Measurements from ENCODE around the gene MYOD1.

Gene MYOD1

DNA sequence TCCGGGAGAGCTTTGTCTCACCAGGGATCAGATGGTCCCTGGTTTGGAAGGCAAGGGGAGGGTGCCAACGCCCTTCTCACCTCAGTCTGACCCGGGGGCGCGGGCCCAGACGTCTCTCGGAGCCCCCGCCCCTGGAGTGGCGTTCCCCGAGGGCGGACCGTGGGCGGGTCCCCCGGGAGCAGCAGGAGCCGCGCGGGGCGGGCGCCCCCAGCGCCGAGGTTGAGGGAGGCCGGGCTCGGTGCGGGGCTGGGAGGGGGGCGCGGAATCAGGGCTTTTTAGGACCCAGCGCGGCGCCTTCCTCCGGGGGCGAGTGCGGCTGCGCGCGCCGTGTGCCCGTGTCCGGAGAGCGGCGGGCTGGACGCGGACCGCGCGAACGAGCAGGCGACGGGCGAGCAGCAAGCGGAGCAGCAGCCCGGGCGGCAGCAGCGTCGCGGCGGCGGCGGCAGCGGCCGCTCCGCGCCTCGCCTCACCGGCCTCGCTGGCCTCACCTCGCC is 15.1 kb downstream of the MYOD1 start, which contains the start of gene KCNC1:
Gene KCNC1 (plus strand): TSS at position 364 of the 494 bp plus-strand sequence. CDS start 1,222 bp downstream, outside the sequence.
- no peak within 1 kb of the TSS; the same call in 1 of the 2 replicates for H3K4me3 ChIP-seq (ENCODE audit: low read depth, low read length)
- TF ChIP-seq, protein P1, sequence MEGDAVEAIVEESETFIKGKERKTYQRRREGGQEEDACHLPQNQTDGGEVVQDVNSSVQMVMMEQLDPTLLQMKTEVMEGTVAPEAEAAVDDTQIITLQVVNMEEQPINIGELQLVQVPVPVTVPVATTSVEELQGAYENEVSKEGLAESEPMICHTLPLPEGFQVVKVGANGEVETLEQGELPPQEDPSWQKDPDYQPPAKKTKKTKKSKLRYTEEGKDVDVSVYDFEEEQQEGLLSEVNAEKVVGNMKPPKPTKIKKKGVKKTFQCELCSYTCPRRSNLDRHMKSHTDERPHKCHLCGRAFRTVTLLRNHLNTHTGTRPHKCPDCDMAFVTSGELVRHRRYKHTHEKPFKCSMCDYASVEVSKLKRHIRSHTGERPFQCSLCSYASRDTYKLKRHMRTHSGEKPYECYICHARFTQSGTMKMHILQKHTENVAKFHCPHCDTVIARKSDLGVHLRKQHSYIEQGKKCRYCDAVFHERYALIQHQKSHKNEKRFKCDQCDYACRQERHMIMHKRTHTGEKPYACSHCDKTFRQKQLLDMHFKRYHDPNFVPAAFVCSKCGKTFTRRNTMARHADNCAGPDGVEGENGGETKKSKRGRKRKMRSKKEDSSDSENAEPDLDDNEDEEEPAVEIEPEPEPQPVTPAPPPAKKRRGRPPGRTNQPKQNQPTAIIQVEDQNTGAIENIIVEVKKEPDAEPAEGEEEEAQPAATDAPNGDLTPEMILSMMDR (IDR thresholded peaks at IDR 0.05; ENCODE audit: low read depth, low read length, missing control alignments): no peak
- no peak for DNase-seq (ENCODE audit: low read depth)

DNA sequence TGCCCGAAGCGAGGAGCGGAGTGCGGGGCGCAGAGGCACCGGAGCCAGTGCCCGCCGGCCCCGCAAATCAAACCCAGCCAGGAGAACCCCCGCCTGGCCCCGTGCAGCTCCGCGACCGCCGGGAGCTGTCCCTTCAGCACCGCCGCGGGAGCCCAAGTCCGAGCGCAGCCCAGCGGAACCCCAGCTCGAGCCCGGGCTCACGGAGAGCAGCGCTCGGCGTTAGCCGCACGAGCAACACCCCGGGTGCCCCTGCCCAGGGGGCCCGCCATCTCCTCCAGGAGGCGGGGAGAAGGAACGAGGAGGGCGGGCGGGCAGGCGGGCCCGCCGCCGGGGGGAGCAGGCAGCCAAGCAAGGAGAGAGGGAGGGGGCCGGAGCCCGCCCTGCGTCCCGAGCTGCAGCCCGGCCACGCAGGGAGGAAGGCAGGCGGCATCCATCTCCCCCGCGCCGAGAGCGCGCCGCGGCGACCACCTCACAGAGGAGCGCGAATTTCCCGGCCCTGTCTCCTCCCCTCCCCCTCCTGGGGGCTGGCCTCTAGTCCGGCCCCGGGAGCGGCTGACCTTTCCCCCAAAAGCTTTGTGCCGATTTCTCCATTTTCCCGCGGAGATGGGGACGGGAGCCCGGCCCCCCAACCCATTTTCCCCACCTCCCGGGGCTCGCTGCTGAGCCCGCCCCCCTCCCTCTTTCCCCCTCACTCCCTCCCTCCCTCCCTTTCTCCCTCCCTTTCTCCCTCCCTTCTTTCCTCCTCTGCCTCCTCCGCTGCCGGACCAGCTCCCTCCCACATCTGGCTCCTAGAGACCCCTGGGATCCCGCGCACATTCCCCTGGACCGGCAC is 15.8 kb downstream of the MYOD1 start:
- no peak for DNase-seq (ENCODE audit: low read depth)
- H3K4me3 ChIP-seq (ENCODE audit: low read depth, low read length): no peak overlapping the region; the same call in 1 of the 2 replicates
- TF ChIP-seq, protein P1 (IDR thresholded peaks at IDR 0.05; ENCODE audit: low read depth, low read length, missing control alignments): no peak

DNA sequence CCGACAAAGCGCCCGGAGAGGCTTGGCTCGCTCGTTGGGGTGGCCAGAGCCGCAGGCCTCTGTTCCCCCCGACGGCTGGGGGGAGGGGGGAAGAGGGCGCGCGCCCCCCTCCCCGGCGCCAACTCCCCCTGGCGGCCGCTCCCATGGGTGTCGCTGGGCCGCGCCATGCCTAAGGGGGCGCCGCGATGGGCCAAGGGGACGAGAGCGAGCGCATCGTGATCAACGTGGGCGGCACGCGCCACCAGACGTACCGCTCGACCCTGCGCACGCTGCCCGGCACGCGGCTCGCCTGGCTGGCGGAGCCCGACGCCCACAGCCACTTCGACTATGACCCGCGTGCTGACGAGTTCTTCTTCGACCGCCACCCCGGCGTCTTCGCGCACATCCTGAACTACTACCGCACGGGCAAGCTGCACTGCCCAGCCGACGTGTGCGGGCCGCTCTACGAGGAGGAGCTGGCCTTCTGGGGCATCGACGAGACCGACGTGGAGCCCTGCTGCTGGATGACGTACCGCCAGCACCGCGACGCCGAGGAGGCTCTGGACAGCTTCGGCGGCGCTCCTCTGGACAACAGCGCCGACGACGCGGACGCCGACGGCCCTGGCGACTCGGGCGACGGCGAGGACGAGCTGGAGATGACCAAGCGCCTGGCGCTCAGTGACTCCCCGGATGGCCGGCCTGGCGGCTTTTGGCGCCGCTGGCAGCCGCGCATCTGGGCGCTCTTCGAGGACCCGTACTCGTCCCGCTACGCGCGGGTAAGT is 16.6 kb downstream of the MYOD1 start:
- TF ChIP-seq, protein P1 (IDR thresholded peaks at IDR 0.05; ENCODE audit: low read depth, low read length, missing control alignments): no peak
- DNase-seq (ENCODE audit: low read depth): no peak
- no peak overlapping the region for H3K4me3 ChIP-seq (ENCODE audit: low read depth, low read length)

DNA sequence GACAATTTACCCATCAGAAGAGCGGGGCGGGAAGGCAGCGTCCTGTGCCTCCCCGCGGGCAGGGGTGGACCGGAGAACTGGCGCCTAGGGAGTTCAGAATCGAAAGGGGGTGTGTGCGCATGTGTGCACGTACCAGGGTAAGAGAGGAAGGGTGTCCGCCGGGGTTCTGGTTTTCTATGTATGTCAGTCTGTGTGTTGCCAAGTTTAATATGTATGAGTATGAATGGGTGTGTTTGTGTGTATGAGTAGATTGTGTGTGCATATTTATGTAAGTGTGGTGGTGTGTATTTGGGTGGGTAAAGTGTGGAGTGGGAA is 17.2 kb downstream of the MYOD1 start:
- H3K4me3 ChIP-seq (ENCODE audit: low read depth, low read length): no peak overlapping the region
- TF ChIP-seq, protein P1 (IDR thresholded peaks at IDR 0.05; ENCODE audit: low read depth, low read length, missing control alignments): no peak
- no peak for DNase-seq (ENCODE audit: low read depth)

DNA sequence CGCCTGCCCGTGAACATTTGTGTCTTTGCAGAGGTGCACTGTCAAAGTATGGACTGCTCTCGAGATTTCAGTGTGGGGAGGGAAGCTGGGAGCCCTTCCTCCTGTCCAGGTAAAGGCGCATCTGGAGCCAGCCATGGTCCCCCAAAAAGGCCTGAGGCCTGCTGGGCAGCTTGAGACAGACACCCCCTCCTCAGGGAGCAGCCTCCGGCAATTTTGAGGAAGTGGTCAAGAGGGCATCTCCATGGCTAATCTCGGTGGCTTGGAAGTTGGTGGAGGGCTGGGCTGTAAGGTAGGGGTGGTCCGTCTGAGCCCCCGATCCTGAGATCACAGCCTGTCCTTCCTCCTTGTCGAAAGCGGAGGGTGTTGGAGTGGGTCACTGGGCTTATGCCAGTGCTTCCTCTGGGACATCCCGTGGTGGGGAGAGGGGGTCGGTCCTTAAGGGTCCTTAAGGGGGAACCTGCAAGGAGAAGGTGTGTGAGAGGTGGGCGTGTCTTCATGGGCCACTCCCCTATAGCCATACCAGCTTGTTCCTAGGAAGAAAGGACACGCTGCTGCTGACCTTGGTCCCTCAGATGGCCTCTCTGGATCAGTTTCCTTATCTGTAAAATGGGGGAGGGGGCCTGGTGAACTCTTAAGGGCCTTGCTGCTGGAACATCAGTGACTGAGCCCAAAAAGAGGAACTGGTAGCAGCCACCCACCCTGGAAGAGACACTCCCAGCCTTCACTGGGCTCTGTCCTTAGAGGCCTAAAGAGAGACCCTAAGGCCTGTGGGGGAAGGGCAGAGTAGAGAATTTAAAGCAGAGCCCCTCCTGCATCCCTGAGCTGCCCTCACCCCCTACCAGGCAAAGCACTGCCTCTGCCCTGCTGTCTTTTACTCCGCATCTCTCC is 17.8 kb downstream of the MYOD1 start:
- TF ChIP-seq, protein P1 (IDR thresholded peaks at IDR 0.05; ENCODE audit: low read depth, low read length, missing control alignments): no peak
- H3K4me3 ChIP-seq (ENCODE audit: low read depth, low read length): no peak overlapping the region
- no peak for DNase-seq (ENCODE audit: low read depth)

- H3K4me3 ChIP-seq (ENCODE audit: low read depth, low read length): no peak overlapping the region
- DNase-seq (ENCODE audit: low read depth): no peak
- TF ChIP-seq, protein P1 (IDR thresholded peaks at IDR 0.05; ENCODE audit: low read depth, low read length, missing control alignments): no peak
These were observed 19.0 kb downstream of the MYOD1 start for GRCh38 chr11:17738151-17738973.
